ENCODE measurements around the gene PRKRA. TPM values are rescaled to one million over a fixed set of nuclear protein-coding genes. Genes with fewer than 3 reads are reported as not detected.

PRKRA gene
- total and polyA plus RNA-seq, 2 of the 13 experiments (the other 11 are each of a cell fraction or from before 2014, with no cell fraction given) = 53.1 to 74.7 TPM

DNA sequence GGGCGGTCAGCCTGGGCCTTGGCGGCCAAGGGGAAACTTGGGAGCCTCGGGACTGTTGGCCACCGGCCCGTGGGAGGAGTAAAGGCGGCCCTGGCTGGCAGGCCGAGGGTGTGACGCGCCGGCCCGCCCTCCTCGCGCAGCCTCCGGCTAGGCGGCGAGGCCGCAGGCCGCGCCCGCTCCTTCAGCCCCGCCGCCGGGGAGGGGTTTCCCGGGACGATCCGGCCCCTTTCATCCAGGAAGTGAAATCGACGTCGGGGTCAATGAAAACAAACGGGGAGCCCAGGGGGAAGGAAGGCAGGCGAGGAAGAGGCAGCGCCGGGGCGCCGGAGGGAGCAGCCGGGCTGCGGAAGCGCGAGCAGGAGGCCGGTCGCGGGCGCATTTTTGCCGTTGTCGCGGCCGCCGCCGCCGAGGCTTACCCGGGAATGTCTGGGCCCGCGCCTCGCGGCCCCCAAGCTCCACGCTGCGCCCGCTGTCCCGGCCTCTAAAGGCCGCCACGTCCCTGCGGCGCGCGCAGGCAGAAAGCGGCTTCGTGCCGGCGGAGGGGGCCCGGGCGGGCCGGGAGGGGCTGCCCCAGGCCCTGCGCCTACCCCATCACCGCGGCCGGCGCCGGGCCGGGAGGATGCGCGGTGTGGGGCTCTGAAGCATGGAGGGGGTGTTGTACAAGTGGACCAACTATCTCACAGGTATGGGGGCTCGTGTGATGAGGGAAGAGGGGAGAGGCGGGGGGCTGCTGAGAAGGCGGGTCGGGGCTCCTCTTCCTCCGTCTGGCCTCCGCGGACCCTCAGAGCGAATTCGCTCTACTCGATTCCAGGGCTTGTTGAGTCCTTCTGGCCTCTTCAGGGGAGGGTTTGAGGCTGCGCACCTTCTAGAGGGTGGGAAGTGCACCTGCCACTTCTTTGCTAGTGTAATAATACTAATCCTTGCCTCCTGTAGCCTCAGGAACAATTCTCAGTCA is 29.5 kb upstream of the PRKRA start, which contains the start of gene PLEKHA3 (continued):
- TF ChIP-seq JUN (CRISPR knock-in tag; IDR thresholded peaks at IDR 0.05) = 0 out of 2 replicates have a peak, but pooled peaks have one; percentile 51
- TF ChIP-seq ZFP36 (IDR thresholded peaks at IDR 0.05; ENCODE audit: borderline replicate concordance, low read depth, low read length, partially characterized antibody) = no peak
- TF ChIP-seq ZNF790 (CRISPR knock-in tag; IDR thresholded peaks at IDR 0.05; ENCODE audit: borderline replicate concordance) = 0 out of 2 replicates have a peak, but pooled peaks have one; percentile 56
- TF ChIP-seq NFYB (CRISPR knock-in tag; IDR thresholded peaks at IDR 0.05) = peak; percentile 27; the same call in 1 of the 2 replicates
- TF ChIP-seq MIXL1 (CRISPR knock-in tag; IDR thresholded peaks at IDR 0.05) = no peak
- TF ChIP-seq ZNF256 (CRISPR knock-in tag; conservative IDR thresholded peaks at IDR 0.05) = 0 out of 2 replicates have a peak, but pooled peaks have one; percentile 55
- TF ChIP-seq, protein P1, sequence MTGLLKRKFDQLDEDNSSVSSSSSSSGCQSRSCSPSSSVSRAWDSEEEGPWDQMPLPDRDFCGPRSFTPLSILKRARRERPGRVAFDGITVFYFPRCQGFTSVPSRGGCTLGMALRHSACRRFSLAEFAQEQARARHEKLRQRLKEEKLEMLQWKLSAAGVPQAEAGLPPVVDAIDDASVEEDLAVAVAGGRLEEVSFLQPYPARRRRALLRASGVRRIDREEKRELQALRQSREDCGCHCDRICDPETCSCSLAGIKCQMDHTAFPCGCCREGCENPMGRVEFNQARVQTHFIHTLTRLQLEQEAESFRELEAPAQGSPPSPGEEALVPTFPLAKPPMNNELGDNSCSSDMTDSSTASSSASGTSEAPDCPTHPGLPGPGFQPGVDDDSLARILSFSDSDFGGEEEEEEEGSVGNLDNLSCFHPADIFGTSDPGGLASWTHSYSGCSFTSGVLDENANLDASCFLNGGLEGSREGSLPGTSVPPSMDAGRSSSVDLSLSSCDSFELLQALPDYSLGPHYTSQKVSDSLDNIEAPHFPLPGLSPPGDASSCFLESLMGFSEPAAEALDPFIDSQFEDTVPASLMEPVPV (CRISPR knock-in tag; IDR thresholded peaks at IDR 0.05) = 0 out of 2 replicates have a peak, but pooled peaks have one; percentile 38
- peak; percentile 50; the same call in 1 of the 2 replicates for TF ChIP-seq SATB2 (CRISPR knock-in tag; IDR thresholded peaks at IDR 0.05)
- peak; percentile 14; the same call in 1 of the 2 replicates for TF ChIP-seq KDM2A (CRISPR knock-in tag; IDR thresholded peaks at IDR 0.05; ENCODE audit: borderline replicate concordance, low read depth)
- TF ChIP-seq, protein P2, sequence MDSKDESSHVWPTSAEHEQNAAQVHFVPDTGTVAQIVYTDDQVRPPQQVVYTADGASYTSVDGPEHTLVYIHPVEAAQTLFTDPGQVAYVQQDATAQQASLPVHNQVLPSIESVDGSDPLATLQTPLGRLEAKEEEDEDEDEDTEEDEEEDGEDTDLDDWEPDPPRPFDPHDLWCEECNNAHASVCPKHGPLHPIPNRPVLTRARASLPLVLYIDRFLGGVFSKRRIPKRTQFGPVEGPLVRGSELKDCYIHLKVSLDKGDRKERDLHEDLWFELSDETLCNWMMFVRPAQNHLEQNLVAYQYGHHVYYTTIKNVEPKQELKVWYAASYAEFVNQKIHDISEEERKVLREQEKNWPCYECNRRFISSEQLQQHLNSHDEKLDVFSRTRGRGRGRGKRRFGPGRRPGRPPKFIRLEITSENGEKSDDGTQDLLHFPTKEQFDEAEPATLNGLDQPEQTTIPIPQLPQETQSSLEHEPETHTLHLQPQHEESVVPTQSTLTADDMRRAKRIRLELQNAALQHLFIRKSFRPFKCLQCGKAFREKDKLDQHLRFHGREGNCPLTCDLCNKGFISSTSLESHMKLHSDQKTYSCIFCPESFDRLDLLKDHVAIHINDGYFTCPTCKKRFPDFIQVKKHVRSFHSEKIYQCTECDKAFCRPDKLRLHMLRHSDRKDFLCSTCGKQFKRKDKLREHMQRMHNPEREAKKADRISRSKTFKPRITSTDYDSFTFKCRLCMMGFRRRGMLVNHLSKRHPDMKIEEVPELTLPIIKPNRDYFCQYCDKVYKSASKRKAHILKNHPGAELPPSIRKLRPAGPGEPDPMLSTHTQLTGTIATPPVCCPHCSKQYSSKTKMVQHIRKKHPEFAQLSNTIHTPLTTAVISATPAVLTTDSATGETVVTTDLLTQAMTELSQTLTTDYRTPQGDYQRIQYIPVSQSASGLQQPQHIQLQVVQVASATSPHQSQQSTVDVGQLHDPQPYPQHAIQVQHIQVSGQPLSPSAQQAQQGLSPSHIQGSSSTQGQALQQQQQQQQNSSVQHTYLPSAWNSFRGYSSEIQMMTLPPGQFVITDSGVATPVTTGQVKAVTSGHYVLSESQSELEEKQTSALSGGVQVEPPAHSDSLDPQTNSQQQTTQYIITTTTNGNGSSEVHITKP (CRISPR knock-in tag; IDR thresholded peaks at IDR 0.05; ENCODE audit: low read depth) = 0 out of 2 replicates have a peak, but pooled peaks have one; percentile 7
- peak; percentile 14; the same call in 1 of the 2 replicates for TF ChIP-seq ZNF431 (CRISPR knock-in tag; IDR thresholded peaks at IDR 0.05; ENCODE audit: borderline replicate concordance, low read depth)
- no peak for TF ChIP-seq RARG (CRISPR knock-in tag; IDR thresholded peaks at IDR 0.05; ENCODE audit: low read depth)
- TF ChIP-seq CREB1 (IDR thresholded peaks at IDR 0.05) = peak; percentile 66; the same call in 1 of the 2 replicates
- peak; percentile 63; the same call in 1 of the 2 replicates for TF ChIP-seq CREB1 (CRISPR knock-in tag; IDR thresholded peaks at IDR 0.05)
- TF ChIP-seq STAT5B (CRISPR knock-in tag; IDR thresholded peaks at IDR 0.05) = no peak
- no peak for TF ChIP-seq SNRNP70 (IDR thresholded peaks at IDR 0.05; ENCODE audit: low read depth, low read length)
- TF ChIP-seq REPIN1 (CRISPR knock-in tag; IDR thresholded peaks at IDR 0.05; ENCODE audit: borderline replicate concordance, low read depth) = 0 out of 2 replicates have a peak, but pooled peaks have one; percentile 37
- peak; percentile 55 for TF ChIP-seq MYC (CRISPR knock-in tag; IDR thresholded peaks at IDR 0.05; ENCODE audit: borderline replicate concordance)
